HG03066 (cell line): ENCODE results near the gene LRRC3C.

Experiments
- ATAC-seq: cut with Tn5 transposase; IDR thresholded peaks from one replicate; pipeline ENCODE4 v1.9.1; 2021; ENCODE audit warnings: low read depth; ENCODE audit not compliant: unreplicated experiment

The LRRC3C gene

DNA sequence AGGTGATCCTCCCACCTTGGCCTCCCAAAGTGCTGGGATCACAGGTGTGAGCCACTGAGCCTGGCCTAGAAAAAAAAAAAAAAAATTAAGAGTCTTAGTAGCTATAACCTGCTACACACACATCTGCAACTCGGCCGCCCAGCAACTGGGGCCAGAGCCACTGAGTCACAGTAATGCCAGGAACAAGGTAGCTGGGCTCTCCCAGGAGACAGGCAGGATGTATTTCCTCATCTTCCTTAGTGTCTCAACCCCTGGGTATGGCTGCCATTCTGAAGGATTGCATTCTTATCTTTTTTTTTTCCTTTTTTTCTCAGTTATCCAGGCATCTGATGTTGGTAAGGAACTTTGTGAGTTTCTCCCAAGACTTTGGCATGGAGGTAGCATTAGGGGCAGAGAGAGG, 46.0 kb downstream of the LRRC3C start:
- ATAC-seq = no peak

DNA sequence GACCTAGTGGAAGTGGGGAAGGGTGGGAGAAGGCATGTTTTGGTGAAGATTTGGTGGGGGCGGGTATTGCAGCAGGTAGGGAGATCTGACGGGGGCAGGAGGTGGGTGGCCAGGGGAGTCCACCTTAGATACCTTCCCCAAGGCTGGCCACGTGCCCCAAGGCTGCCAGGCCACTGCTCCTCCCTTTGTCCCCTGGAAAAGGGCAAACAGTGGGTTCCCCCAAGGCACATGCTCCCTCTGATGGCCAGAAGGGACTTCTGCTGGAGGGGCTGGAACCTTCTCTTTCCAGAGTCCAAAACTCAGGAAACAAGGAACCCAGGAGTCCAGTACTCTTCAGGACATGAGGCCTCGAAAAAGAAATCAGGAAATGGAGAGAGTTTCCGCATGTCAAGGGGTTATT, 46.9 kb downstream of the LRRC3C start:
- ATAC-seq = no peak

DNA sequence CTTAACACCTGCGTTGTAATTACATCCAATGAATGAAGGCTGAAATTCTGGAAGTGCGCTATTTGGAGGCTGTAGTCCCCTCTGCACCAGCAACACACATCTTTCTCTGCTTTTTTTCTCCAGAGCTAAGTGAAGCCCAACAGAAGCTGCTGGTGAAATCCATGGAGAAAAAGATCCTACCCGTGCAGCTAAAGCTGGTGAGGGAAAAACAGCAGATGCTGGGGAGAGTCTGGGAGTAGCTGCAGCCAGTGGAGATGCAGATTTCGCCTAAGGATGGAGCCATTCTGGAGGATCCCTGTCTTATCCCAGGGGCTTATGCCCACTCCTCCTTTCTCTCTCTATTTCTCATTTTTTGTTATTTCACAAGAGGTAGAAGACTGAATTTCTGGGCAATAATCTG, 48.3 kb downstream of the LRRC3C start:
- no peak for ATAC-seq

DNA sequence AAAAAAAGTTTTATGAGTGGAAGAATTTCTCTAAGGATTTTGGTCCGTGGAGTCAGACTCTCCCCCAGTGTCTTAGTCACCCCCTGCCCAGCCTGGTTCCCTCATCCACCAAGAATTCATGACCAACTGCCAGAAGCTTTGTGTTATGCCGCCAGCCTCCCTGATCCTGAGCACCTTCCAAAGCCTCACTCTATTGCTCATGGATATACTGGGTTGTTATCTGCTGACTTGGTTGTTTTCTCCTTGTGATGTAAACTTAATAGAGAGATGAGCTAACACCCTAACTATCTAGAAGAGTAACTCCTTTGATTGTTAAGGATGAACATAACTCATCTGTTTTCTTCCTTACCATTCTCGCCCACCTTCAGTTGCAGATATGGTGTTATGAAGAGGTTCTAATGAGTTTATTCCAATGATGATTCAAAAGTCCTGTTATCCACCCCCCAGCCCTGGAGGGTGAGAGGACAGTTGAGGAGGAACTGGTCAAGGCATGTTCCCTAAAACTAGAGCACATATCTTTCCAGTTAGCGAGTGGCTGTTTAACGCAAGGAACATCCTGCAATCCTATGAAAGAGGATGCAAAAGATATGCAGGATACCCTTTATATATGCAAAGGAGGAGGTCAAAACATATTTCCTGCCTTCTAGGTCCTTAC, 51.6 kb downstream of the LRRC3C start:
- ATAC-seq = no peak

DNA sequence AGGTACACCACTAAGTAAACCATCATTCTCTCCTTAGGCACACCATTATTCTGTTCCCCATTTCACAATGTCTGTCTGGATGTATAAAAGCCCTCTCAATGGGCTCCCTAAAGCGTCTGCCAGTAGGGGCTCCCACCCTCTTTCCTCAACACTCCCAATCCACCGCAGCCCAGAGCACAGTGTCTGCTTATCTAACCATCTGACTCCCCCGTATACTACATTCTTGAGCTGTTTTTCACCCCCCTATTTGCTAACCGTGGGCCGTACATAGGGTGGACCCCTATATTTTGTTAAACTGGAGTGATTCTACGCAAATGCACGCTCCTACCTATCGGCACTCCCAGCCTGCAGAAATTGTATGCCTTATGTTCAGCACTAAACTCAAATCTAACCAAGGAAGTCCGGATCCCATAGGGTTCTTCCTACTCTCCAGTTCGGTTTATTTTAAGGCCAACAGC, 52.4 kb downstream of the LRRC3C start:
- ATAC-seq = peak; percentile 11

DNA sequence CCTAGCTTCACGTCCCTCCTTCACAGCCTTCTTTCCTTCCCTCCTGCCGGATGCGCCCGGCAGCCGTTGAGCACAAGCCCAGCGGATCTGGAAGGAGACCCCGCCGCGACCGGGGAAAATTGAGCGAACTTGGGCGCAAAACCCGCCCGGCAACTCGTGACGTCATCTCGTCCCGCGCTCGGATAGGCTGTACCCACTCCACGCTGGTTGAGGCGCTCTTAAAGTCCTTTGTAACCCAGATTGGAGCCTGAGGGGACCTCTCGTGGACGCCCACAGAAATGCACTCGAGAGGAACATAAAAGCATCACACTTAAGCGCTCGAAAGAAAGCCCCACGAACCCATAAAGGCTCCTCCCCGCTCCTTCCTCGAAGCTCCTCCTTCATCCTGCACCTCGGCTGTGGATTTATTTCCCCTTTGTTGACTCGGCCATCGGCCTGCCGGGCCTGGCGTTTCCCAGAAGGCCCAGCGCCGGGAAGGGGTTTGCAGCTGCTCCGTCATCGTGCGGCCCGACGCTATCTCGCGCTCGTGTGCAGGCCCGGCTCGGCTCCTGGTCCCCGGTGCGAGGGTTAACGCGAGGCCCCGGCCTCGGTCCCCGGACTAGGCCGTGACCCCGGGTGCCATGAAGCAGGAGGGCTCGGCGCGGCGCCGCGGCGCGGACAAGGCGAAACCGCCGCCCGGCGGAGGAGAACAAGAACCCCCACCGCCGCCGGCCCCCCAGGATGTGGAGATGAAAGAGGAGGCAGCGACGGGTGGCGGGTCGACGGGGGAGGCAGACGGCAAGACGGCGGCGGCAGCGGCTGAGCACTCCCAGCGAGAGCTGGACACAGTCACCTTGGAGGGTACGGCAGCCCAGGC, 53.0 kb downstream of the LRRC3C start, which contains the start of gene PSMD3:
PSMD3 (plus strand) TSS at position 457 of the 856 bp plus-strand sequence; CDS start at position 621, 164 bp downstream.
- ATAC-seq = peak; percentile 91

DNA sequence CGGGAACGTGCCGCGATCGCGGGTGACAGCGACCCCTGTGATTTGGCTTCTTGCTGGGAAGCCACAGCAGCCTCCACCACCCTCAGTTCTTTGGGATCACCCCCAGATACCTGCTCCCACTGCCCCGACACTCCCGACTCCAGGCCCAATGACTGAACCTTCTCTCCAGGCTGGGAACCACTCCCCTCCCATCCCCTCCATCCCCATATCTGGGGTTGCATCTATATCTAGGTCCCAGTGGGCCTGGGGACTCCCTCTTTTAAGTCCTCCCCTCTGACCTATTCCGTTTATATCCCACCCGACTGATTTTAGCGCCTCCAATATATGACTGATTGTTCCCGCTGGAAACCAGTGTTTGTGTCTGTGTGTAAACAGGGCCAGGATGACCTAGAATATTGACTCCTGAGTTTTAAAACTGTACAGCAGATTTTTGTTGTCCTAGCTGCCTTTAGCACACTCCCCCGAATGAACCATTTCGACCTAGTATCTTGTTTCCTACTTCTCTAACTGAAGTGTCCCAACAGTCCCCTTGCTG, 53.7 kb downstream of the LRRC3C start:
- ATAC-seq = no peak

DNA sequence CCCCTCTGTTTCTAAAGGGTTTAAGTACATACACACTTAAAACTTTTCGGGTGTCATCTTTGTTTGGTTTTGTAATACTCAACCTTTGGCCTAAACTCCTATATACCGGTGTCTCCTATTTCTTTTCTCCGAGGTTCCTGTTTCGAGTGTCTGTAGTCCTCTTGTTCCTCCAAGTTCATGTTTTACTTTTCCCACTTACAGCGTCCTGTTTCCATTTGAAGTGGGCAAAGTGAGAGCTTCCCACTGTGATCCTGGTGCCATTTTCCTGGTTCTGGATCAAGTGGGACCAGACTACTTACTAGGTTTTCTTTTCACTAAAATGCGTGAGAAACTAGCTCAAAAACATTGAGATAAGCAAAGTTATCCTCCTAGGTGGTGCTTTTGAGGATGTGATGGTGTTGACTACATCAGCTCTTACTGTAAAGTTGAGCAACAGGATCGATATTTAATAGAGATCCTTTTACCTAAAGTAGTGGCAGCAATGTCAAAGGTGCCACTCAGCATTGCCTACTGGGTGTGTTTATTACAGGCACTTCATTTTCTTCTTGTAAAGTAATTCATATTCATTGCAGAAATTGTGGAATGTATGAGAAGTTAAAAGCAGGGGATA, 54.3 kb downstream of the LRRC3C start:
- no peak for ATAC-seq

DNA sequence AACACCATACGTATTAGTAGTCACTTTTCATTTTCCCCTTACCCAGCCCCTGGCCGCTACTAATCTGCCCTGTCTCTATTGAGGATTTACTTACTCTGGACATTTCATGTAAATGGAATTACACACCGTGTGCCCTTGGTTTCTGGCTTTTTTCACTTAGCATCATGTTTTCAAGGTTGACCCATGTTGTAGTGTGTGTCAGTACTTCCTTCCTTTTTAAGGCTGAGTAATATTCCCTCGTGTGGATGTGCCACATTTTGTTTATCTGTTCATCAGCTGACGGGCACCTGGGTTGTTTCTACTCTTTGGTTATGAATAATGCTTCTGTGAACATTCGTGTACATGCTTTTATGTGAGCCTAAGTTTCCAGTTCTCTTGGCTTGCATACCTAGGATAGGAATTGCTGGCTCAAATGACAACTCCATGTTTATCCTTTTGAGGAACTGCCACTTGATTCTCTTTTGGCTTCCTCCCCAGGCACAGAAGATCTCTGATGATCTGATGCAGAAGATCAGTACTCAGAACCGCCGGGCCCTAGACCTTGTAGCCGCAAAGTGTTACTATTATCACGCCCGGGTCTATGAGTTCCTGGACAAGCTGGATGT, 60.8 kb downstream of the LRRC3C start:
- no peak for ATAC-seq

DNA sequence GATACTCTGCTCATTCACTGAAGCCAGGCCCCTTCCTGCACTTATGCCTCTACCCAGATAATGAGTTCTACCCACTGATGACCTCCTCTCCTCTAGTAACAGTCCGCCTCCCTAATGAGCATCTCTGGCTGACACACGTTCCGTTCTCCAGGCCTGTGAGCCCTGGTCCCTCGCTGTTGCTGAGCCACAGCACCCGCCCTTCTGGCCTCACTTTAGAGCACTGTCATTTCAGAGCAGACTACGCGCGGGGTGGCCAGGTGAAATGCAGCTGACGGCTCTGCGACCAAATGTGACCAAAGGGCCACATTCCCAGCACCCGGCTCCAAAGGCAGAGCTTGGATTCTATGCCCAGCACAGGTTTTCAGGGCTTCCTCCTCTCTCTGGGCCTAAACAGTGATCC, 66.9 kb downstream of the LRRC3C start:
- ATAC-seq = no peak
